ENCODE results near the gene RTEL1.

DNA sequence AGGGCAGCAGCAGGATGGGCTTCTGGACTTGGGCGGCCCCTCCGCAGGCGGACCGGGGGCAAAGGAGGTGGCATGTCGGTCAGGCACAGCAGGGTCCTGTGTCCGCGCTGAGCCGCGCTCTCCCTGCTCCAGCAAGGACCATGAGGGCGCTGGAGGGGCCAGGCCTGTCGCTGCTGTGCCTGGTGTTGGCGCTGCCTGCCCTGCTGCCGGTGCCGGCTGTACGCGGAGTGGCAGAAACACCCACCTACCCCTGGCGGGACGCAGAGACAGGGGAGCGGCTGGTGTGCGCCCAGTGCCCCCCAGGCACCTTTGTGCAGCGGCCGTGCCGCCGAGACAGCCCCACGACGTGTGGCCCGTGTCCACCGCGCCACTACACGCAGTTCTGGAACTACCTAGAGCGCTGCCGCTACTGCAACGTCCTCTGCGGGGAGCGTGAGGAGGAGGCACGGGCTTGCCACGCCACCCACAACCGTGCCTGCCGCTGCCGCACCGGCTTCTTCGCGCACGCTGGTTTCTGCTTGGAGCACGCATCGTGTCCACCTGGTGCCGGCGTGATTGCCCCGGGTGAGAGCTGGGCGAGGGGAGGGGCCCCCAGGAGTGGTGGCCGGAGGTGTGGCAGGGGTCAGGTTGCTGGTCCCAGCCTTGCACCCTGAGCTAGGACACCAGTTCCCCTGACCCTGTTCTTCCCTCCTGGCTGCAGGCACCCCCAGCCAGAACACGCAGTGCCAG, 38.7 kb downstream of the RTEL1 start, which contains the start of gene TNFRSF6B:
- TF ChIP-seq, protein P1, sequence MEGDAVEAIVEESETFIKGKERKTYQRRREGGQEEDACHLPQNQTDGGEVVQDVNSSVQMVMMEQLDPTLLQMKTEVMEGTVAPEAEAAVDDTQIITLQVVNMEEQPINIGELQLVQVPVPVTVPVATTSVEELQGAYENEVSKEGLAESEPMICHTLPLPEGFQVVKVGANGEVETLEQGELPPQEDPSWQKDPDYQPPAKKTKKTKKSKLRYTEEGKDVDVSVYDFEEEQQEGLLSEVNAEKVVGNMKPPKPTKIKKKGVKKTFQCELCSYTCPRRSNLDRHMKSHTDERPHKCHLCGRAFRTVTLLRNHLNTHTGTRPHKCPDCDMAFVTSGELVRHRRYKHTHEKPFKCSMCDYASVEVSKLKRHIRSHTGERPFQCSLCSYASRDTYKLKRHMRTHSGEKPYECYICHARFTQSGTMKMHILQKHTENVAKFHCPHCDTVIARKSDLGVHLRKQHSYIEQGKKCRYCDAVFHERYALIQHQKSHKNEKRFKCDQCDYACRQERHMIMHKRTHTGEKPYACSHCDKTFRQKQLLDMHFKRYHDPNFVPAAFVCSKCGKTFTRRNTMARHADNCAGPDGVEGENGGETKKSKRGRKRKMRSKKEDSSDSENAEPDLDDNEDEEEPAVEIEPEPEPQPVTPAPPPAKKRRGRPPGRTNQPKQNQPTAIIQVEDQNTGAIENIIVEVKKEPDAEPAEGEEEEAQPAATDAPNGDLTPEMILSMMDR (IDR thresholded peaks at IDR 0.05; ENCODE audit: poor library complexity): no peak
- TF ChIP-seq EZH2phosphoT487 (IDR thresholded peaks at IDR 0.05; ENCODE audit: low read depth, severe bottlenecking, unreplicated experiment): no peak
